Naive B cell (primary cell): ENCODE data around the gene NRG2. TPM values are rescaled to one million over a fixed set of nuclear protein-coding genes. Genes with fewer than 3 reads are reported as not detected.

Experiments used
- ATAC-seq, 2 donors: fragments of 150-1000 bp; cut with Tn5 transposase; 2 replicates each; pipeline ENCODE4 v1.10.0; 2021; ENCODE audit warnings: low read depth in 2 of 2, mild to moderate bottlenecking in 2 of 2, moderate library complexity in 2 of 2
- DNase-seq: peaks from one replicate; pipeline ENCODE4 v3.0.0; 2022
- H3K27ac Mint-ChIP-seq, 6 donors: one replicate each; pipeline ENCODE4 v1.8.0; 2020 to 2022; ENCODE audit warnings: mild to moderate bottlenecking in 6 of 6, mixed read lengths in 6 of 6, moderate library complexity in 5 of 6, inconsistent platforms in 2 of 6
- H3K27me3 Mint-ChIP-seq, 3 donors: one replicate each; pipeline ENCODE4 v1.8.0; 2021 to 2022; ENCODE audit warnings: mixed read lengths in 3 of 3, mild to moderate bottlenecking in 1 of 3
- H3K36me3 Mint-ChIP-seq, 2 donors: one replicate each; pipeline ENCODE4 v1.8.0; 2020 to 2022; ENCODE audit warnings: mixed read lengths in 2 of 2, inconsistent platforms in 1 of 2, mild to moderate bottlenecking in 1 of 2
- H3K4me1 Mint-ChIP-seq, 3 donors: one replicate each; pipeline ENCODE4 v1.8.0; 2020 to 2022; ENCODE audit warnings: mixed read lengths in 3 of 3, inconsistent platforms in 1 of 3, mild to moderate bottlenecking in 1 of 3, moderate library complexity in 1 of 3
- H3K4me3 Mint-ChIP-seq, 8 donors: one replicate each; pipeline ENCODE4 v1.8.0; 2020 to 2022; ENCODE audit warnings: mild to moderate bottlenecking in 8 of 8, mixed read lengths in 8 of 8, moderate library complexity in 8 of 8, inconsistent platforms in 2 of 8
- H3K9me3 Mint-ChIP-seq, 7 donors: one replicate each; pipeline ENCODE4 v1.8.0; 2020 to 2022; ENCODE audit warnings: mixed read lengths in 7 of 7, mild to moderate bottlenecking in 5 of 7, inconsistent platforms in 2 of 7, moderate library complexity in 1 of 7
- polyA plus RNA-seq, 6 donors: library from polyadenylated mRNA; unstranded; fragments of 300-500 nt; fragmentation: Illumina TruSeq; gene quantifications; one replicate each; pipeline ENCODE4 v1.2.3, GENCODE V29; 2021; ENCODE audit warnings: low read depth in 6 of 6

NRG2 gene
- polyA plus RNA-seq, 6 donors from 2014 or later = 0.15 to 0.21 TPM; not detected in 4

DNA sequence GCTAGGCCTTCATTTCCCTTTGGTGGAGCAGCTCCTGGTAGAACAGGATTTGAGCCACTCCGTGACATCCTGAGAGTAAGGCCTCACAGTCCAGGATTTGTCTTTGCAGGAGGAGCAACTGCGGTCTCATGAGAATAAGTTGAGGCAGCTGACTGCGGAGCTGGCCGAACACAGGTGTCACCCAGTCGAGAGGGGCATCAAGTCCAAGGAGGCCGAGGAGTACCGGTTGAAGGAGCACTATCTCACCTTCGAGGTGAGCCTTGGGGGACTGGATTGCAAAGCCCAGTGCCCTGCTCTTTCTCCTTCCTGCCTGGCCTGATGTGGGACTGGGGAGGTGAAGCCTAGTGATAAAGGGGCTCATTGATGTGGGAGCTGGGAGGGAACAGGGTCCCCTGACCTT, 203.2 kb downstream of the NRG2 start:
- H3K9me3 Mint-ChIP-seq = no peaks in the 10 kb centered on the region
- peaks cover 4 to 6% (median 5%) of the 10 kb centered on the region in 3 donors for H3K4me1 Mint-ChIP-seq
- peak overlapping the region in 1 of 8 donors; percentile 33 for H3K4me3 Mint-ChIP-seq
- peaks cover 0 to 9% of the 10 kb centered on the region in 2 donors for H3K36me3 Mint-ChIP-seq
- DNase-seq (no peak), ATAC-seq (no peak)
- peaks cover 25 to 68% (median 38%) of the 10 kb centered on the region in 3 donors for H3K27me3 Mint-ChIP-seq
- no peak overlapping the region for H3K27ac Mint-ChIP-seq

GRCh38 chr5:139839232-139839815, 203.8 kb downstream of the NRG2 start:
- ATAC-seq = no peak
- H3K27me3 Mint-ChIP-seq = peaks cover 26 to 68% (median 38%) of the 10 kb centered on the region in 3 donors

GRCh38 chr5:139838381-139839197, 204.5 kb downstream of the NRG2 start:
- peaks cover 0 to 9% of the 10 kb centered on the region in 2 donors for H3K36me3 Mint-ChIP-seq
- H3K4me3 Mint-ChIP-seq = no peak overlapping the region
- H3K27ac Mint-ChIP-seq = no peak overlapping the region
- H3K9me3 Mint-ChIP-seq = no peaks in the 10 kb centered on the region
- DNase-seq = no peak
- ATAC-seq = no peak
- H3K27me3 Mint-ChIP-seq = peaks cover 27 to 73% (median 41%) of the 10 kb centered on the region in 3 donors
- H3K4me1 Mint-ChIP-seq = no peaks in the 10 kb centered on the region

More at GRCh38 chr5:139839232-139839815, 203.8 kb downstream of the NRG2 start:
- DNase-seq = no peak
- H3K36me3 Mint-ChIP-seq = peaks cover 0 to 9% of the 10 kb centered on the region in 2 donors
- peaks cover 0 to under 1% (median under 1%) of the 10 kb centered on the region in 3 donors for H3K4me1 Mint-ChIP-seq
- peak overlapping the region in 1 of 8 donors; percentile 33 for H3K4me3 Mint-ChIP-seq
- no peak overlapping the region for H3K27ac Mint-ChIP-seq
- no peaks in the 10 kb centered on the region for H3K9me3 Mint-ChIP-seq

DNA sequence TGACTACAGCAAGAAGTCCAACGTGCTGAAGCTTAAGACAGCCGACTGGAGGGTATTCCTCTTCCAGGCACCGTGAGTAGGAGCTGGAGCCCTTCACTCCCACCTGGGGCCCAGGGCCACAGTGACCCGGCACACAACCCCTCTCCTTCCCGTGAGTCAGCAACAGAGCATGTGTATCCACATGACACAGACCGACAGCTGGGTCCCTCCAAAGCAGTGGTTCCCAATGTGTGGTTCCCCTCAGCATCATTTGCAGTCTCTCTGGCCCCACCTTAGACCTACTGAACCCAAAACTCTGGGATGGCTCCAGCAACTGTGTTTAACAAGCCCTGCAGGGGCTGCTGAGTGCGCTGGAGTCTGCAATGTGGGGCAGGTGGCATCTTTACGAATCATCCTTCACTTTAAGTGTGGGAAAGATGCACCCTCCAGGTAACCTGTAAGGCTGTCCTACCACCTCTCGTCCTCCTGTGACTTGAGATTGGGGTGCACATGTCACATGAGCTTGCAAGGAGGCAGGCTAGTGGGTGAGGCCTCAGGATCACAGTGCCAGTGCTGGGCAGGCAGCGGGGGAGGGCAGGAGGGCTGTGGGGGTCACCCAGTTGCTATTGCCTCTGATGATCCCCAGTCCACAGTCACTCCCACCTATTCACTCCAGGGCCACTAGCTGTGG, 205.3 kb downstream of the NRG2 start:
- ATAC-seq = no peak
- Mint-ChIP-seq H3K4me1 (no peaks in the 10 kb centered on the region), H3K36me3 (peaks cover 0 to 9% of the 10 kb centered on the region in 2 donors), H3K9me3 (no peaks in the 10 kb centered on the region), H3K27me3 (peaks cover 33 to 73% (median 45%) of the 10 kb centered on the region in 3 donors), H3K4me3 (no peak overlapping the region), H3K27ac (no peak overlapping the region)
- DNase-seq = no peak

- peaks cover 35 to 71% (median 50%) of the 10 kb centered on the region in 3 donors for H3K27me3 Mint-ChIP-seq
- no peak overlapping the region for H3K27ac Mint-ChIP-seq
- no peaks in the 10 kb centered on the region for H3K9me3 Mint-ChIP-seq
- no peak overlapping the region for H3K4me3 Mint-ChIP-seq
- ATAC-seq (no peak), DNase-seq (no peak)
- H3K36me3 Mint-ChIP-seq = peaks cover 0 to 9% of the 10 kb centered on the region in 2 donors
- no peaks in the 10 kb centered on the region for H3K4me1 Mint-ChIP-seq
Observed at GRCh38 chr5:139836469-139837208, 206.5 kb downstream of the NRG2 start.

GRCh38 chr5:139835656-139836055, 207.4 kb downstream of the NRG2 start:
- no peaks in the 10 kb centered on the region for H3K4me1 Mint-ChIP-seq
- peaks cover 35 to 70% (median 60%) of the 10 kb centered on the region in 3 donors for H3K27me3 Mint-ChIP-seq
- peaks cover 0 to 9% of the 10 kb centered on the region in 2 donors for H3K36me3 Mint-ChIP-seq
- H3K9me3 Mint-ChIP-seq = peaks cover 0 to 4% (median 0%) of the 10 kb centered on the region in 7 donors
- no peak overlapping the region for H3K27ac Mint-ChIP-seq
- DNase-seq (no peak), ATAC-seq (no peak)
- no peak overlapping the region for H3K4me3 Mint-ChIP-seq

DNA sequence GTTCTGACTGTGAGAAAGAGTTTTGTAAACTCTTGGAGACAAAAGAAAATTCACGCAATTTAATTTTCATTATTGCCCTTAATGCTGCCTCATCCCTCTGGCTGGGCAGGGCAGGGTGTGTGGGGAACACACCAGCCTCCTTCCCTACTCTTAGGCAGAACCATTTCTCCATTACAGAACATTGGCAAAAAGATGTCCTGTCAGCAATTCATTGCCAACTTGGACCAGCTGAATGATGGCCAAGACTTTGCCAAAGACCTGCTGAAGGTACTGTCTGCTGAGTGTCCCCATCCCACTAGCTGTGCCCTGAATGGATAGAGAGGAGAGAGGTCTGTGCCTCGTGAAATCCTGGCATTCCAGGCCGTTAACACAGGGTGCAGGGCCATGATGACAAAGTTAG, 209.6 kb downstream of the NRG2 start:
- H3K36me3 Mint-ChIP-seq = peaks cover 0 to 9% of the 10 kb centered on the region in 2 donors
- ATAC-seq = no peak
- peaks cover 0 to 5% (median 1%) of the 10 kb centered on the region in 7 donors for H3K9me3 Mint-ChIP-seq
- no peaks in the 10 kb centered on the region for H3K4me1 Mint-ChIP-seq
- H3K27me3 Mint-ChIP-seq = peaks cover 33 to 61% (median 55%) of the 10 kb centered on the region in 3 donors
- no peak overlapping the region for H3K4me3 Mint-ChIP-seq
- H3K27ac Mint-ChIP-seq = peak overlapping the region in 1 of 6 donors; percentile 74
- no peak for DNase-seq

GRCh38 chr5:139831624-139832023, 211.5 kb downstream of the NRG2 start:
- no peak overlapping the region for H3K27ac Mint-ChIP-seq
- peaks cover 0 to 16% of the 10 kb centered on the region in 2 donors for H3K36me3 Mint-ChIP-seq
- no peaks in the 10 kb centered on the region for H3K4me1 Mint-ChIP-seq
- H3K9me3 Mint-ChIP-seq = peaks cover 0 to 9% (median 2%) of the 10 kb centered on the region in 7 donors
- ATAC-seq (no peak), DNase-seq (no peak)
- H3K4me3 Mint-ChIP-seq = no peak overlapping the region
- peaks cover 33 to 68% (median 66%) of the 10 kb centered on the region in 3 donors for H3K27me3 Mint-ChIP-seq

- ATAC-seq (no peak), DNase-seq (no peak)
- Mint-ChIP-seq H3K36me3 (peaks cover 0 to 9% of the 10 kb centered on the region in 2 donors), H3K9me3 (peaks cover 0 to 9% (median 2%) of the 10 kb centered on the region in 7 donors), H3K27ac (no peak overlapping the region), H3K4me1 (no peaks in the 10 kb centered on the region), H3K4me3 (no peak overlapping the region), H3K27me3 (peaks cover 23 to 60% (median 56%) of the 10 kb centered on the region in 3 donors)
Observed at GRCh38 chr5:139829471-139829870, 213.6 kb downstream of the NRG2 start.

DNA sequence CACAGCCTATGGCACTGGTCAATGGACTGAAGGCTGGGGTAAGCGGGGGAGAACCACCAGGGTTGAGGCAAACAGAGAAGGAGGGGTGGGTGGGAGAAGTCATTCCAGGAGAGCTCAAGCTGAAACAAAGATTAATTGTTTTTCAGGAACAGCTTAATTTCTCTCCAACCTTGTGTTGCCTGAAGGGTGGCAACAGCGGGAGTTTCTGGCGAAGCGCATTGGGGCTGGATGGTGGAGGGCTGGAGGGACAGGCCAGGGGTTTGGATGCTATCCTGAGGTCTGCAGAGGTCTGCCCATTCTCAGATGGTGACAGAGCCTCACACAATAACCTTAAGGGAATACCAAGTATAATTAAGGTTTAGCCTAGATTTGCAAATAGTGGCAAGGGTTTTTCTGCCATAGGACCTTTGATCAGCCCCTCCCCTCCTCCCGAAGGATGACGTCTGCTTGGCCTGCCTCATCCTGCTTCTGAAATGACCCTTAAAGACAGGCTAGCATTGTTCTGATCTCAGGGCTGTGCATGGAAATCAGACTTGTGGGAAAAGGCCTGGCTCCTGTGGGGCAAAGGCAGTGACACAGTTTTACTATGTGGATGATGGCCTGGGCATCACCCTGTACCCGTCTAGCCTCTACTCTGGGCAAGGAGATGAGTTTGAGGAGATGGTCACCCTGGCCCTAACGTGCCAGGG, 214.7 kb downstream of the NRG2 start:
- Mint-ChIP-seq H3K4me3 (no peak overlapping the region), H3K9me3 (peaks cover 0 to 9% (median 2%) of the 10 kb centered on the region in 7 donors), H3K27ac (no peak overlapping the region), H3K4me1 (no peaks in the 10 kb centered on the region), H3K36me3 (peaks cover 0 to 9% of the 10 kb centered on the region in 2 donors), H3K27me3 (peaks cover 19 to 54% (median 48%) of the 10 kb centered on the region in 3 donors)
- no peak for DNase-seq
- ATAC-seq = no peak

- Mint-ChIP-seq H3K27ac (peak overlapping the region in 1 of 6 donors; percentile 66), H3K4me3 (no peak overlapping the region), H3K4me1 (no peaks in the 10 kb centered on the region), H3K9me3 (peaks cover 0 to 9% (median 2%) of the 10 kb centered on the region in 7 donors), H3K27me3 (peaks cover 9 to 41% (median 31%) of the 10 kb centered on the region in 3 donors), H3K36me3 (peaks cover 0 to 9% of the 10 kb centered on the region in 2 donors)
- ATAC-seq (no peak), DNase-seq (no peak)
Observed at GRCh38 chr5:139825690-139826089, 217.4 kb downstream of the NRG2 start.

- peaks cover 6 to 14% (median 8%) of the 10 kb centered on the region in 7 donors for H3K9me3 Mint-ChIP-seq
- no peak overlapping the region for H3K27ac Mint-ChIP-seq
- no peak overlapping the region for H3K4me3 Mint-ChIP-seq
- H3K27me3 Mint-ChIP-seq = peaks cover 4 to 57% (median 47%) of the 10 kb centered on the region in 3 donors
- ATAC-seq (no peak), DNase-seq (no peak)
- H3K36me3 Mint-ChIP-seq = peaks cover 3 to 24% of the 10 kb centered on the region in 2 donors
- H3K4me1 Mint-ChIP-seq = no peaks in the 10 kb centered on the region
Observed at GRCh38 chr5:139823757-139824355, 219.2 kb downstream of the NRG2 start.
